RWPE1 (cell line): Measurements from ENCODE around the gene SH3RF1.
"Not testable (repeated sequence)": the region's sequence is repeated elsewhere in the genome, so short reads cannot be mapped to it uniquely, and the experiment has no call there.

Source experiments
- CTCF ChIA-PET: fragments of 350-600 bp; sonication (Branson Sonifier 250); formaldehyde crosslinking; extraction: SDS; loops from one replicate; lab custom pipeline; 2021; lab: Yijun Ruan, JAX
- POLR2A ChIA-PET: fragments of 400-600 bp; formaldehyde crosslinking; extraction: SDS; loops from one replicate; lab custom pipeline; 2020; ENCODE audit warnings: antibody characterized with exemption; ENCODE audit not compliant: low non-redundant PET; lab: Yijun Ruan, JAX
- DNase-seq: peaks from one replicate; pipeline ENCODE4 v3.0.0; 2012; ENCODE audit warnings: low spot score
- H3K27ac ChIP-seq: fragments of 450-650 bp; 2 replicates; pipeline ENCODE4 v1.5.1; 2017
- CTCF ChIP-seq: fragments of 450-650 bp; conservative IDR thresholded peaks from 2 replicates; pipeline ENCODE4 v1.5.1; 2017; ENCODE audit warnings: low read depth, mild to moderate bottlenecking

The SH3RF1 gene

DNA sequence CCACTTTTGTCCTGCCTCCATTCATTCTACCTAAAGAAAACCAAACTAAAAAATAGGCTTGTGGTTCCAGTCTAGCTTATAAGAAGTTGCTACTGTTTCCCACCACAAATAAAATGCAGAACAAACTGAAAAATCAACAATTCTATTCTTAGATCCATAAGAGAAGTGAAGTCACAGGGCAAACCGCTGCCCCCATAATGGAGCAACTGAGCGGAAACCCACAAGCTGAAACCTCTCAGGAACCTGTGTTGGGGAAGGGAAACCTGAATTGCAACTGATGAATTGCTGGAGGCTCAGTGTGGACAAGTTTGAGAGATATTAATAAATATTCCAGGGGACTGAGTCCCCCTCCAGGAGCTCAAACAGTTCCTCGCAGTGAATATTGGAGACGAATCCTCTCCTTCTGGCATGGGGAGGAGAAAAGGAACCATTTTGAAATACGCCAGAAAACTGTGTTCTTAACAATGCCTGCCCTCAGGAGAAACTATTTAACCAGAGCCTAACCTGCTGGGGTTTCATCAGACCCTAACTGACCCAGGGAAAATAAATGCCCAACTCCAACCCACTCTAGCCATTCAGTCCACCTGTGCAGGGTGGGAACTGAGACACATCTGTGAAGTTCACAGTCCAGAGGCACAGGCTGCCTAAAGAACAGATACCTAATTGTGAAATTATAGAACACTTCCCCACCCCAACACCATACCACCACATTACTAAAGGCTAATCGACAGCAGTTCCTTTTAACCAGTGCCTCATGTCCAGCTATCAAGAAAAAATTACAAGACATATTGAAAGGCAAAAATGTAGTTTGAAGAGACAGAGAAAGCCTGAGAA is 22.8 kb upstream of the SH3RF1 start:
- no peak for TF ChIP-seq CTCF
- CTCF ChIA-PET, result no interaction called here
- no peak for DNase-seq
- POLR2A ChIA-PET, result no interaction called here
- H3K27ac ChIP-seq, result no peak overlapping the region

DNA sequence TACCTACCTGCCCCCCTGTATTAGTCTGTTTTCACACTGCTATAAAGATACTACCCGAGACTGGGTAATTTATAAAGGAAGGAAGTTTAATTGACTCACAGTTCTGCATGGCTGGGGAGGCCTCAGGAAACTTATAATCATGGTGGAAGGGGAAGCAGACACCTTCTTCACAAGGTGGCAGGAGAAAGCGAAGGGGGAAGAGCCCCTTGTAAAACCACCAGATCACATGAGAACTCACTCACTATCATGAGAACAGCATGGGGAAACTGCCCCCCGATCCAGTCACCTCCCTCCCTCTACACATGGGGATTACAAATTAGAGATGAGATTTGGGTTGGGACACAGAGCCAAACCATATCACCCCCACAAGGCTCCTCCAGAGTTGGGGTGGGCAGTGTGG is 17.2 kb upstream of the SH3RF1 start:
- DNase-seq, CTCF ChIA-PET, H3K27ac ChIP-seq, POLR2A ChIA-PET: not testable (repeated sequence)

DNA sequence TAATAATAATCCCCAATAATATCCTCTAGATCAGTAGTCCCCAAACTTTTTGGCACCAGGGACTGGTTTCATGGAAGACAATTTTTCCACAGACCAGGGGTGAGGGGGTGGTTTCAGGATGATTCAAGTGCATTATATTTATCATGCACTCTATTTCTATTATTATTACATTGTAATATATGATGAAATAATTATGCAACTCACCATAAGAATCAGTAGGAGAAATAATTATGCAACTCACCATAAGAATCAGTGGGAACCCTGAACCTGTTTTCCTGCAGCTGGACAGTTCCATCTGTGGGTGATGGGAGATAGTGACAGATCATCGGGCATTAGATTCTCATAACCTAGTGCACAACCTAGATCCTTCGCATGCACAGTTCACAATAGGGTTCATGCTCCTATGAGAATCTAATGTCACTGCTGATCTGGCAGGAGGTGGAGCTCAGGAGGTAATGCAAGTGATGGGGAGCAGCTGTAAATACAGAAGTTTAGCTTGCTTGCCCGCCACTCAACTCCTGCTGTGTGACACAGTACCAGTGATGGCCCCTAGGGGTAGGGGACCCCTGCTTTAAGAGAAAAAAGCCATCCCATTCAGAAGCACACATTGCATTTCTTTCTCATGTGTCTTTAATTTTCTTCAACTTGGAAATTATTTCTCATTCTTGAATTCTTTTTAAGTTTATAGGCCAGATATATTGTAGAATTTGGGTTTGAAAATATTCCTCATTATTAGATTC is 16.0 kb upstream of the SH3RF1 start:
- ChIA-PET POLR2A (no interaction called here), CTCF (interaction anchor here (0.6 kb wide), 1 partner anchor 14 kb away, joined by 4 read pairs; no protein-coding TSS in a partner anchor)
- no peak for DNase-seq

GRCh38 chr4:169283114-169283509 is 12.4 kb upstream of the SH3RF1 start:
- POLR2A ChIA-PET, result no interaction called here
- CTCF ChIA-PET, result interaction anchor here (0.8 kb wide), 1 partner anchor 198 kb away, joined by 6 read pairs; no protein-coding TSS in a partner anchor
- H3K27ac ChIP-seq, result no peak overlapping the region
- DNase-seq, result no peak
- no peak for TF ChIP-seq CTCF

More for the DNA sequence above, 16.0 kb upstream of the SH3RF1 start:
- no peak for TF ChIP-seq CTCF
- no peak overlapping the region for H3K27ac ChIP-seq

- ChIA-PET CTCF (interaction anchor here (0.8 kb wide), 1 partner anchor 197 kb away, joined by 6 read pairs; no protein-coding TSS in a partner anchor), POLR2A (no interaction called here)
- no peak for DNase-seq
- no peak overlapping the region for H3K27ac ChIP-seq
- no peak for TF ChIP-seq CTCF
Measured at GRCh38 chr4:169282429-169283113, 11.8 kb upstream of the SH3RF1 start.

DNA sequence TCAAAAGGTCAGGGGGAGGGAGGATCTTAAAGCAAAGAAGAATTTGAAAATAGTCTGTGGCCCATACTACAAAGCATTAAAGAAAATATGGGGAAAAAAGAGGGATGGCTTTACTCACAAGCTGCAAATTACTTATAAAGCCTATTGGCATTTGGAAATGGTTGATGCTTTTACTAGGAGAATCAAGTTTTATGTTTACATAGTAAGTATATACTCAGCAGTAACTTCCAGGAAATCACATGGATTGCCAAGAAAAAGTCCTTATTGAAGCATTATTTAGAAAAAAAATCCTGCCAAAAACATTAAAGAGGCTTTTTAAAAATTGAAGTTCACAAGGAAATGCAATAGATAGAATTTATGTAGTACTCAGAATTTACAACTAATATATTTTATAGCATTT is 8.4 kb upstream of the SH3RF1 start:
- POLR2A ChIA-PET, result no interaction called here
- CTCF ChIA-PET, result interaction anchor here (0.7 kb wide), 1 partner anchor 134 kb away, joined by 3 read pairs; no protein-coding TSS in a partner anchor
- no peak overlapping the region for H3K27ac ChIP-seq
- no peak for DNase-seq
- TF ChIP-seq CTCF, result no peak
